Mucosa of descending colon (tissue), 3 donors: ENCODE measurements around the gene SPEG. TPM values are rescaled to one million over a fixed set of nuclear protein-coding genes. Genes with fewer than 3 reads are reported as not detected.

Experiments used
- ATAC-seq: fragments of 200-7000 bp; cut with Tn5 transposase; one replicate; pipeline ENCODE4 v1.9.1; 2020; ENCODE audit warnings: mild to moderate bottlenecking, moderate library complexity
- DNase-seq, 3 donors: peaks; one replicate each; pipeline ENCODE4 v3.0.0-alpha.2; 2020
- H3K36me3 ChIP-seq: fragments of 200-600 bp; one replicate; pipeline ENCODE4 v1.8.0; 2021; ENCODE audit warnings: low read depth, mild to moderate bottlenecking
- H3K4me1 ChIP-seq: fragments of 200-600 bp; one replicate; pipeline ENCODE4 v1.8.0; 2021; ENCODE audit warnings: low read depth, mild to moderate bottlenecking
- H3K4me3 ChIP-seq: fragments of 200-600 bp; one replicate; pipeline ENCODE4 v1.8.0; 2021; ENCODE audit warnings: mild to moderate bottlenecking
- H3K9me3 ChIP-seq: fragments of 200-600 bp; one replicate; pipeline ENCODE4 v1.8.0; 2021; ENCODE audit warnings: mild to moderate bottlenecking
- CTCF ChIP-seq: fragments of 200-600 bp; IDR thresholded peaks from one replicate; pipeline ENCODE4 v1.8.0; 2022; ENCODE audit warnings: antibody characterized with exemption, mild to moderate bottlenecking
- intact Hi-C, 2 donors: fragments of 100-400 bp; cut with DNase I in 1 of 2; cut with micrococcal nuclease in 1 of 2; formaldehyde crosslinking; loops; one replicate each; pipeline versions ENCODE4 v1.11.0 to v1.11.1; 2022; cut with DNase I, micrococcal nuclease
- total RNA-seq, 3 donors: library from RNA; stranded (reverse); fragmentation: NEBNext Ultra II Directional in 2 of 3; extraction: Animal tissue kit (Norgen Biotek cat#: 25700) in 2 of 3; gene quantifications; one replicate each; pipeline versions ENCODE4 v1.2.1 to v1.2.4, GENCODE V29; 2021 to 2023
- donor health status: DM: no; HTN: no; CAD: no; lungs with moderate emphysema.
- donor health status: DM: no; HTN: no; CAD: no.
- donor health status: DM: no; HTN: yes; CAD: no.

SPEG gene
- total RNA-seq, 3 donors from 2014 or later: 7.9 to 242 (median 22.2) TPM

GRCh38 chr2:219443697-219444023 is 9.0 kb downstream of the SPEG start:
- intact Hi-C loops: no loop called here
- Histone ChIP-seq H3K4me1 (peaks cover 7% of the 10 kb centered on the region), H3K9me3 (no peaks in the 10 kb centered on the region), H3K4me3 (no peak overlapping the region), H3K36me3 (no peaks in the 10 kb centered on the region)
- ATAC-seq (no peak), DNase-seq (no peak)
- TF ChIP-seq CTCF: no peak

- Histone ChIP-seq H3K36me3 (no peaks in the 10 kb centered on the region), H3K4me1 (peaks cover 7% of the 10 kb centered on the region), H3K9me3 (no peaks in the 10 kb centered on the region), H3K4me3 (no peak overlapping the region)
- ATAC-seq: no peak
- DNase-seq: no peak
- intact Hi-C loops: no loop called here
- TF ChIP-seq CTCF: no peak
Observed at GRCh38 chr2:219444566-219445091, 10.0 kb downstream of the SPEG start.

- Histone ChIP-seq H3K36me3 (no peaks in the 10 kb centered on the region), H3K4me3 (no peak overlapping the region), H3K4me1 (peaks cover 7% of the 10 kb centered on the region), H3K9me3 (no peaks in the 10 kb centered on the region)
- TF ChIP-seq CTCF: no peak
- intact Hi-C loops: no loop called here
- DNase-seq (no peak), ATAC-seq (no peak)
Observed at GRCh38 chr2:219445220-219445640, 10.6 kb downstream of the SPEG start.

- Histone ChIP-seq H3K4me3 (no peak overlapping the region), H3K4me1 (peaks cover 7% of the 10 kb centered on the region), H3K9me3 (no peaks in the 10 kb centered on the region), H3K36me3 (no peaks in the 10 kb centered on the region)
- DNase-seq (no peak), ATAC-seq (no peak)
- intact Hi-C loops: no loop called here
- no peak for TF ChIP-seq CTCF
Observed at GRCh38 chr2:219446101-219446504, 11.5 kb downstream of the SPEG start.

GRCh38 chr2:219446689-219447088 is 12.0 kb downstream of the SPEG start:
- no peak overlapping the region for H3K4me3 ChIP-seq
- intact Hi-C loops: no loop called here
- TF ChIP-seq CTCF: no peak
- H3K36me3 ChIP-seq: no peaks in the 10 kb centered on the region
- H3K4me1 ChIP-seq: peaks cover 4% of the 10 kb centered on the region
- H3K9me3 ChIP-seq: no peaks in the 10 kb centered on the region
- no peak for ATAC-seq
- no peak for DNase-seq
